Pons (tissue), 1 donor: ENCODE measurements around the gene FGA.

Source experiments
- DNase-seq: peaks from one replicate; pipeline ENCODE4 v3.0.0-alpha.2; 2016; ENCODE audit warnings: low spot score

Gene FGA

DNA sequence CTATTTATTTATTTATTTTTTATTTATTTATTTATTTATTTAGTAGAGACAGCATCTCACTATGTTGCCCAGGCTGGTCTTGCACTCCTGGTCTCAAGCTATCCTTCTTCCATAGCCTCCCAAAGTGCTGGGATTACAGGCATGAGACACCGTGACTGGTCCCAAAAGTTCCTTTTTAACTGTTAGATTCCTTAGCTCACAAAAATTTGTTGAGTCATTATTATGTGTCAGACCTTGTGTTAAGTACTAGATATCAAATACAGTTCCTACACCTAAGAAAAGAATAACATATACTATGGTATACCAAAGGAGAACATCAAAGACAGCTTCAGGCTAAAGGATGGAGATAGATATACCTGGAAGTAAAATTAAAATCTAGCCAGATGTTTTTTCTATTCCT lies 11.6 kb downstream of the FGA start:
- no peak for DNase-seq

DNA sequence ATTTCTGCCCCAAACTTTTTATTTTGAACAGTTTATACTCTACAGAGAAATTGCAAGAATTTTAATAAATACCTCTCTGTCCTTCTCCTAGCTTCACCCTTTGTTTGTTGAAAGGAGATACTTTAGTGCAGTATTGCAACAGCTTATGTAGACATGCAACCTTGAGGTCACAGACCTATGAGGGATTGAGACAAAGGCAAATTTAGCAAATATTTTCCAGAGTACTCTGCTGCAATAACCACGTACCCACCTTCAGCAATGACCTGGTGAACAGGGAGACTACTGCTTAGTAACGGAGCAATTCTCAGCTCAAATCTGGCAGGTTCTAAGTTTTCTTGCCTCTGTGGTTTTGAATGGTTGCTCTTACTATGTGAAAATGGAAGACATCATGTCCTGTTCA lies 13.2 kb downstream of the FGA start:
- no peak for DNase-seq

DNA sequence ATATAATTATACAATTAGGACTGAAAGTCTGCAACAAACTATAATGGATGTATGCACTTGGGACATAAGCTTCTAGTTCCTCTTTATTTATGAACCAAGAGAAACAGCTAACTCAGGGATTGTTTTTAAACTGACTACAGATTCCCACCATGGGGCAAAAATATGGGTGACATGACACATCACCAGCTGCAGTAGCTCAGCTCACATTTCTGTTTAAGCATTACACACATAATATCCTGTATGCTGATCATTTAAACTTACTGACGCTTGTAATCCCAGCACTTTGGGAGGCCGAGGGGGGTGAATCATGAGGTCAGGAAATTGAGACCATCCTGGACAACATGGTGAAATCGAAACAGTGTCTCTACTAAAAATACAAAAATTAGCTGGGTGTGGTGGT lies 16.2 kb downstream of the FGA start:
- no peak for DNase-seq

DNA sequence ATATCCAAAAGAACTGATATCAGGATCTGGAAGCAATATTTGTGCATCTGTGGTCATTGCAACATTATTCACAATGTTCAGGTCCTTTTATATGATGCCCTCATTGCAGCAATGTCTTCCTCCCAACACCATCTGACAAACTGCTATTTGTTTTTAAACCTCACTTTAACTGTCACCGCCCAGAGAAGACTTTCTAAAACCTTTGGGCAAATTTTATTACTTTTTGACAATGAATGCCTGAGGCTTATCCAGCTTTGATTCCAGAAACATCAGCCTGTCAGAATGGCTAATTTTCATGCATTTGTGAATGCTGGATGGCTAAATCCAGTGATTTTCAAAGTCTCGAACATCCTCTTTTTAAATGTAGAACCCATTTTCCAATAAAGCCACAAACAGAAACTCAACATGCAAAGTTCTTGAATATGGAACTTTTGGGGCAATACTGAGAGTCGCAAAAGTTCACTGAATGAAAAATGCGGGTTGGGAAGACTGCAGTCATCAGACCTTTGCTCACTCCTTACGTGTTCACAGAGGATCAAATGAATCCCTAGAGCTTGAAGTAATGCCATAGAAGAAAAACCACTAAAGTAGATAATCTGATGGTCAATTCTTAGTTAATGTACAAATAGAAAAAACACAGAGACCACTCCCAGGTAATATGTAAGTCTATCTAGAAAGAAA lies 17.2 kb downstream of the FGA start:
- no peak for DNase-seq

DNA sequence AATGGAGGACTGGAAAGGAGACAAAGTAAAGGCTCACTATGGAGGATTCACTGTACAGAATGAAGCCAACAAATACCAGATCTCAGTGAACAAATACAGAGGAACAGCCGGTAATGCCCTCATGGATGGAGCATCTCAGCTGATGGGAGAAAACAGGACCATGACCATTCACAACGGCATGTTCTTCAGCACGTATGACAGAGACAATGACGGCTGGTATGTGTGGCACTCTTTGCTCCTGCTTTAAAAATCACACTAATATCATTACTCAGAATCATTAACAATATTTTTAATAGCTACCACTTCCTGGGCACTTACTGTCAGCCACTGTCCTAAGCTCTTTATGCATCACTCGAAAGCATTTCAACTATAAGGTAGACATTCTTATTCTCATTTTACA lies 21.0 kb downstream of the FGA start:
- DNase-seq = no peak

DNA sequence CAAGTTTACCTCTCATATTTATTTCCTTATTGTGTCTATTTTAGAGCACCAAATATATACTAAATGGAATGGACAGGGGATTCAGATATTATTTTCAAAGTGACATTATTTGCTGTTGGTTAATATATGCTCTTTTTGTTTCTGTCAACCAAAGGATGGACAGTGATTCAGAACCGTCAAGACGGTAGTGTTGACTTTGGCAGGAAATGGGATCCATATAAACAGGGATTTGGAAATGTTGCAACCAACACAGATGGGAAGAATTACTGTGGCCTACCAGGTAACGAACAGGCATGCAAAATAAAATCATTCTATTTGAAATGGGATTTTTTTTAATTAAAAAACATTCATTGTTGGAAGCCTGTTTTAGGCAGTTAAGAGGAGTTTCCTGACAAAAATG lies 21.5 kb downstream of the FGA start:
- no peak for DNase-seq

DNA sequence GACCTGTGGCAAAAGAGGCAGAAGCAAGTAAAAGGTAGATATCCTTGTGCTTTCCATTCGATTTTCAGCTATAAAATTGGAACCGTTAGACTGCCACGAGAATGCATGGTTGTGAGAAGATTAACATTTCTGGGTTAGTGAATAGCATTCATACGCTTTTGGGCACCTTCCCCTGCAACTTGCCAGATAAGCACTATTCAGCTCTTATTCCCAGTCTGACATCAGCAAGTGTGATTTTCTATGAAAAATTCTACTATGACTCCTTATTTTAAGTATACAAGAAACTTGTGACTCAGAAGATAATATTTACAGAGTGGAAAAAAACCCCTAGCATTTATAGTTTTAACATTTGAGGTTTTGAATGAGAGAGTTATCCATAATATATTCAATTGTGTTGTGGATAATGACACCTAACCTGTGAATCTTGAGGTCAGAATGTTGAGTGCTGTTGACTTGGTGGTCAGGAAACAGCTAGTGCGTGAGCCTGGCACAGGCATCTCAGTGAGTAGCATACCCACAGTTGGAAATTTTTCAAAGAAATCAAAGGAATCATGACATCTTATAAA lies 23.8 kb downstream of the FGA start:
- no peak for DNase-seq

DNA sequence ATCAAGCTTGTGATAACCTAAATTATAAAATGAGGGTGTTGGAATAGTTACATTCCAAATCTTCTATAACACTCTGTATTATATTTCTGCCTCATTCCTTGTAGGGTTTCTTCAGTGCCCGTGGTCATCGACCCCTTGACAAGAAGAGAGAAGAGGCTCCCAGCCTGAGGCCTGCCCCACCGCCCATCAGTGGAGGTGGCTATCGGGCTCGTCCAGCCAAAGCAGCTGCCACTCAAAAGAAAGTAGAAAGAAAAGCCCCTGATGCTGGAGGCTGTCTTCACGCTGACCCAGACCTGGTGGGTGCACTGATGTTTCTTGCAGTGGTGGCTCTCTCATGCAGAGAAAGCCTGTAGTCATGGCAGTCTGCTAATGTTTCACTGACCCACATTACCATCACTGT lies 24.8 kb downstream of the FGA start:
- DNase-seq = no peak

DNA sequence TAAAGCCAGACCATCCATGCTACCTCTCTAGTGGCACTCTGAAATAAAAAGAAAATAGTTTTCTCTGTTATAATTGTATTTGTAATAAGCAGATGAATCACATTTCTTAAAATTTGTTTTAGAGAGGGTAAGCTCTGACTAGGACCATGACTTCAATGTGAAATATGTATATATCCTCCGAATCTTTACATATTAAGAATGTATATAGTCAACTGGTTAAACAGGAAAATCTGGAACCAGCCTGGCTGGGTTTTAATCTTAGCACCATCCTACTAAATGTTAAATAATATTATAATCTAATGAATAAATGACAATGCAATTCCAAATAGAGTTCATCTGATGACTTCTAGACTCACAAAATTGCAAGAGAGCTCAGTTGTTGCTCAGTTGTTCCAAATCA lies 26.2 kb downstream of the FGA start:
- no peak for DNase-seq

DNA sequence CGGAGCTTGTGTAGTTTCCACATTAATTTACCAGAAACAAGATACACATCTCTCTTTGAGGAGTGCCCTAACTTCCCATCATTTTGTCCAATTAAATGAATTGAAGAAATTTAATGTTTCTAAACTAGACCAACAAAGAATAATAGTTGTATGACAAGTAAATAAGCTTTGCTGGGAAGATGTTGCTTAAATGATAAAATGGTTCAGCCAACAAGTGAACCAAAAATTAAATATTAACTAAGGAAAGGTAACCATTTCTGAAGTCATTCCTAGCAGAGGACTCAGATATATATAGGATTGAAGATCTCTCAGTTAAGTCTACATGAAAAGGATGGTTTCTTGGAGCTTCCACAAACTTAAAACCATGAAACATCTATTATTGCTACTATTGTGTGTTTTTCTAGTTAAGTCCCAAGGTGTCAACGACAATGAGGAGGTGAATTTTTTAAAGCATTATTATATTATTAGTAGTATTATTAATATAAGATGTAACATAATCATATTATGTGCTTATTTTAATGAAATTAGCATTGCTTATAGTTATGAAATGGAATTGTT lies 27.8 kb downstream of the FGA start, which contains the start of gene FGB:
TSS of gene FGB (plus strand) at position 315 of the 558 bp plus-strand sequence. CDS start at position 323, 8 bp downstream.
- DNase-seq = no peak

DNA sequence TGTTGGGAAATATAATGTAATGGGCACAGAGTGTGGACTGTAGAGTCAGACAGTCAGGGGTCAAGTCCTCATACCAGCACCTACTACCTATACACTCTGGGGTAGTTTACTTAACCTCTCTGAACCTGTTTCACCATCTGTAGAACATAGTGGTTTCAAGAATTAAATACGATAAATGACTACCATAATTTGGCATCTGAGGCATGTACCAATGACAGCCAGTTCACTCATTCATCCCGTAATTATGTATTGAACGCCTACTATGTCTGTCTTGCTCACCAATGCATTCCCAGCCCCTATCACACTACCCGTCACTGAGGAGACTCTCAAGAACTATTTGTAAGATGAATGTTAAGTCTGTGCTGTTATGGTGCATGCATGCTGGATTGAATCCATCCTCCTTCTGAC lies 29.7 kb downstream of the FGA start:
- DNase-seq = no peak

DNA sequence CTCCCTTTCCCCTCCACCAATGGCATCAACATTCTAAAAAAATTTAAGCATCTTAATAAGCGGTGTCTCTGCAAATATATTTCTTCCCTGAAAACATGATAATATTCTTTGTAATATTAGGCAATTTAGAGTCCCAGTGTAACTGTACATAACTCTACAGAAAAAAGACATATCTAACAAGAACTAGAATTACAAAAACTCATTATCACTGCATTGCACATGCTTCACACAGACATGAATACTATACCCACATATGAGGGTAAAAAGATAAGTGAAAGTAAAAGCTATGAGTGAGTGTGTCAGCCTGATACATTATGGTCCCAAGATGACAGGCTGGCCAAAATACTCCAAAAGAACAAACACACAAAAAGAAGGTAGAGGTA lies 30.1 kb downstream of the FGA start:
- no peak for DNase-seq

DNA sequence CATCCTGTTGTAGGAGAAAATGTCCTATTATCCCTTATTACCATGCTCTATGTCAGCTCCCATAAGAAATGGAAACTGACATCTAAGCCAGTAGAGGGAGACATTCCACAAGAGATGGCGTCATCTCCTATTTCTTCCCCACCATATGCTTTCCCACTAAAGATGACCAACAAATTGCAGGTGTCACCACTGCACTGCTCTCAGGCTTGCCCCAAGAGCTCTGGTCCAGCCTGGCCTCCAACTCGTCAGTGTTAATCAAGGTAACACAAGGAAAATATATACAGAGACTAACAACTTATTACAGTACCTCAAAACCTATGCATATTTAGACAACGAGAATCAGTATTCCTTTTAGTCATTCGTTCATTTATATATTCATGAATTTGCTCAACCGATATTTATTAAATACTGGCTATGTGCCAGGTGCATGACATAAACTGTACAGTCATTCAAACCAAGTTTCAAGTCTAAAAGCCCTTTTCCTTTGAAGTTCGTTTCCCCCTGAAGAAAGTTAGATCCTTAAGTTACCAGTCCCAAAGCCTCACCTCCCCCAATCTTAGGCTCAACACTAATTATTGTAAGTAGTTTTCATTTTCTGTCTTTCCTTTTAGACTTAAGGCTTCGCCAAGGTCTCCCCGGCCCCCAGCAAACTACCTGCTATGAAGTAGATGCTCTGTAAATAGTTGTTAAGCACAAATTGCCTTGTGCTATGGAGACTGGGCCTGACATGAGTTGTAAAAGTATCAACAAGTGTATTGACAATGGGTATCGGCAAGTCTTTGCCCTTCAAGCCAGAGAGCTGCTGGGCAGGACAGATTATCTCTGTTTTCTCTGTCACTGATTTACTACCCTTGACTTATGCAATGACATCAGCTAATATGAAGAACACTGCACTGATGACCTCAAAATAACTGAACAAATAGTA lies 30.8 kb downstream of the FGA start:
- peak; percentile 69 for DNase-seq

DNA sequence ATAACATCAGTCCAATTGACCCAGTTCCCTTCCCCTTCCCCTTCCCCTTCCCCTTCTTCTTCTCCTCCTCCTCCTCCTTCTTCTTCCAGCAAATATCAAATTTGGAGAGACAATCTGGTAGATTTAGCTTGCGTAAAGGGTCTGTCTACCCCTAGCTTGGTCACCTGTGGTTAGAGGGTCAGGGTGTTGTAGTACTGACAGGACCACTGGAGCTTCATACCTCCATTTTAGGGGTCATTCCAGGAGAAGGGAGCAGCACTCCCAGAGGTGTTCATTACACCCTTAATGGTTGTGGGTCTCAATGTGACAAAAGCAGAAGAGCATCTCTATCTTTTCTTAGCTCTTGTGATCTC lies 31.4 kb downstream of the FGA start:
- no peak for DNase-seq

DNA sequence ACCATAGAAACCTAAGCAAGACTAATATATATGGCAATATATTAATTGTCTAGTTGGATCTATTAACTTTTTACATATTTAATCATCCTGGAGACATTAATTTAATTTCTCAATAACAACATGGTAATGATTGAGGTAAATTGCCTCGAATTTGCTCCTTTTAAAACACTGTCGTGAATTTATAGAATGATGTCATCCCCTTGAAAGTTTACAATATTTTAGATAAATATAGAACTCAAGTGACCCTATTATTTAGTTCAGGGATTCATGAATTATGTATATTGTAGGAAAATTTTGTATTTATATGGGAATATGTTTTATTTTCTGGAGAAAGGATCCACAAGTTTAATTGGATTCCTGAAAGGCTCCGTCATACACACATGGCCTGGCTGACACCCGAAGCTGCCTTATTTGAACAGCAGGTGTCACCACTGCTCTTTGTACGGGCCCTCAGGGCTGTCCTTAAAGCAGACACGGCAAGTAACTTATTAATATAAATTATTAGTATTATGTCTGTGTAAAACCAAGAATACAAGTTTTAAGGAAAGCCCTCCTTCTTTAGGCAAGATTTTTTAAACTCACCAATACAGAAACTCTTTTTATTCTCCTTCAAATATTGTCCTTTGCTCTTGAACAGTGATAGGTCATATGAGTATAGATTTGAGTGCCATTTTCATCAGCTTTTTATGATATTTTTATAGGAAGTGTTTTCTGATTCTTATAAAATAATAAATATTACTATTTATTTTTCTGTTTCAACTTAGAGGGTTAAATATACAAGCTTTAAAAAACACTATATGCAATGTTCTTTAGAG lies 38.5 kb downstream of the FGA start:
- DNase-seq = peak; percentile 87

DNA sequence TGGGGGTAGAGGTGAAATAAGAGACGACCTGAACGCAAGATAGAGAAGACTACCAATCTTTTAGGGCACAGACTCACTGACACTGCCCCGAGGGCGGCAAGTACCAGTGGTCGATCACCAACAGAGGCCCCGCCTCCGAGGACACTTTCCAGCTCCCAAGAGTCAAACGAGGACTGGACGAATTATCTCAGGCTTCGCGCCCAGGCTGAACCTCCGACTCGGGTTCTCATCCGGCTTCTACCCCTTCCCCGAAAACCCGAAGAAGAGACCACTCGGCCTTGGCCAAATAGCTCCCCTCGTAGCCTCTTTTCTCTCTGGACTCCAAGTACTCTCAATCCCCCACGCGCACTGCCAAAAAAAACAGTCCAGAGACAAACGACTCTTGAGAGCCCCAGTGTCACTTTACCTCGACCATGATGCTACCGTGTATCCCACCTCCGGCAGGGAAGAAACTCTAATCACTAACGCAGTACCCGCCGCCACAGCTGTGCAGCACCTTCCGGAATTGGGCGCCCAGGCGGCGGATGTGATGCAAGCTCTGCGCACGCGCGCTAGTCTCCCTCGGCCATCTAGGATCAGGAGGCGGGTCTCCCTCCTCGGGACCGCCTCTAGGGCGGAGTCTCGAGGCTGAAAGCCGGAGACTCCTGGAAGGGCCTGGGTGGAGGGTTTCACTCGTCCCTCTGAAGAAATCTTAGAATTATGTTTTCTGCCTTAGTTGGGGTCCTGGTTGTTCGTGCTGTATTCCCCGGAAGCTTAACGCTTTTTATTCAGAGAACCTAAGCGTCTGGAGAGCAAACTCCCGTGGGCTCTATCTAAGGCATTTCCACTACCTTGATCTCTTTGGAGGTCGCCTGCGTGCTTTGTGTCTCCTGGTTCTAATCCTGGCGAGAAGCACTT lies 40.4 kb downstream of the FGA start, which contains the start of gene PLRG1:
TSS of gene PLRG1 (minus strand) at position 507 of the 897 bp plus-strand sequence. CDS start at position 415, 92 bp downstream.
- peak; percentile 97 for DNase-seq

DNA sequence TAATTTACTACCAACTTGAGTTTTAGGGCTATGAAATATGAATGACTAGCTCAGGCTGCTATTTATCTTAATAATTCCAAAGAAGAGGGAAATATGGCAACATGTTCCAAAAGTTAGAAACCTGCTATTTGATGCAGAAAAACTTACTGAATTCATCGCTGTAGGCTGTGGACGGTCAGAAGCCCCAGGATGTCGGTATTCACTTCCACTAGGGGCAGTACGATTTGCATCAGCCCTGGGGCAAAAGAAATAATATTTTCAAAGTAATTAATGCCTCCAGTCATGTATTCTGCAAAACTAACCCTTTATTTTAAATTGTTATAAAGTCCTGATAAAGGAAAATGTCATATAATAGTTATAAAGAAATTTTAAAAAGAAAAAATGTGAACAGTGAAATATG lies 44.9 kb downstream of the FGA start:
- DNase-seq = no peak

DNA sequence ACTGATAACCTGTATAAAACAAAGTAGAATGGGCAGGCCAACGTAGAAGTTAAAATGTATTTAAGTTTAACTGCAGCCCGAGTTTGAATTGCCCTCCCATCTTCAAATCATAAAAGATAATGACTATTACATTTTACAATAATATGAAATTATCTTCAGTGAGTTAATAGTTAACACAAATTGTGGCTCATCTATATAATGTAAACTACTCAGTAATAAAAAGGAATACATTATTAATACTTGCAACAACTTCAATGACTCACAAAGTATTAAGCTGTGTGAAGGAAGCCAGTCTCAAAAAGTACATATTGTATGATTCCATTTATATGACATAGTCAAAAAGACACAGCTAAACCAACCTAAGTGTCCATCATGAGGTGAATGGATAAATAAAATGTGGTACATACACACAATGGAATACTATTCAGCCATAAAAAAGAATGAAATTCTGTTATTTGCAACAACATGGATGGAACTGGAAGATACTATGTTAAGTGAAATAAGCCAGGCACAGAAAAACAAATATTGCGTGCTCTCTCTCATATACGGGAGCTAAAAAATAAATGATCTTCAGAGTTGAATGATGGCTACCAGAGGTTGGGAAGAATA lies 48.2 kb downstream of the FGA start:
- DNase-seq = no peak
